Measurements from ENCODE around the gene CASK.

DNA sequence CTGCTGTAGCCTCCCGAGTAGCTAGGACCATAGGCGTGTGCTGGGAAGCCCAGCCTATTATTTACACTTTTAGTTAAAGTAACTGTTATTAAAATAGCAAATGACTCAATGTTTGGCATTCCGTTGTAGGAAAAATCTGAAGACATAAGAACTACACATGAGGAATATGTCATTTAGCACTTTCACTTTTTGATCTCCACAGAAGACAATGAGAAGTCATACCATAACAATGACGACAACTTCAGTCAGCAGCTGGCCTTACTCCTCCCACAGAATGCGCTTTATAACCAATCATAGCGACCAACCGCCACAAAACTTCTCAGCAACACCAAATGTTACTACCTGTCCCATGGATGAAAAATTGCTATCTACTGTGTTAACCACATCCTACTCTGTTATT lies 227.9 kb downstream of the CASK start:
- TF ChIP-seq CTCF (IDR thresholded peaks at IDR 0.05; ENCODE audit: borderline replicate concordance, extremely low read depth, low read length, poor library complexity, severe bottlenecking) (no peak), EZH2 (IDR thresholded peaks at IDR 0.05; ENCODE audit: borderline replicate concordance, low read depth, low read length, severe bottlenecking) (no peak)

Data from DND-41 (cell line).